ENCODE data around the gene COL5A1. TPM values are rescaled to one million over a fixed set of nuclear protein-coding genes. Genes with fewer than 3 reads are reported as not detected.

Gene COL5A1
- total RNA-seq, 4 donors from 2014 or later = 1.6 to 2.8 (median 2.3) TPM

DNA sequence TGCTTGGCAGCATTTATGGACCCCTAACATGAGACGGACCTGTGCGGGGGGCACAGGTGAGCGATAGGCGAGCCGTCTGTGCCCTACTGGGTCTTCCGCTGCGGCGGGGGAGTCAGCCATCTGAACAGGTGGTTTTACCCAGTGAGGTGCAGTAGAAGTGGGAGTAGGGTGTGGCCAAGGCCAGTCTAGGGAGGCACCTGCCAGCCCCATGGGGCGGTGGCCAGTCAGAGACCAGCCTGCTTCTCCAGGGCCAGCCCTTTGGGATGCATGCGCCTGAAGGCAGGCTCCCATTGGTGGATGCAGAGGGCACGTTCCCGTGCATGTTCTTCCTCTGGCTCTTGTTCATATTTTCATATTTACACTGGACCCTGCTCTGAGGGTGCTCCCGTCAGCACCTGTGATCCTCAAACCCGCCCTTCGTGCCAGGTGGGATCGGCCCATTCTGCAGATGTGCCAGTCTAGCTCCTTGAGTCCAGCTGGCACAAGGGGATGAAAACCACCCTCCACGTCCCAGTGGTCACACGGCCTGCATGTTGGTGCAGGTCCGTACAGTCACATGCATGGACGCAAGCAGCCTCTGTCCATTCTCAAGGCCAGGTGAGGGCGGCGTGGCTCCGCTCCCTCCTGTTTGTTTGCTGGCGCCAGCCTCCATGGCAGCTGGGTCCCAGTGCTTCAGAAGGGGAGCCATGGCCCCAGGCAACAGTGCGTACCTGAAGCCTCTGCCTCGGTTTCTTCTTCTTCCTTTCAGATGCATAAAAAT lies 9.0 kb downstream of the COL5A1 start:
- no peak overlapping the region for H3K27ac ChIP-seq
- no peaks in the 10 kb centered on the region for H3K9me3 ChIP-seq
- H3K27me3 ChIP-seq = peaks cover 0 to 6% (median 3%) of the 10 kb centered on the region in 3 donors
- H3K4me3 ChIP-seq = no peak overlapping the region
- intact Hi-C loops (cut with DNase I; ENCODE audit: low total_unique reads) (no loop called here), in situ Hi-C loops (cut with MboI; ENCODE audit: low sequenced_read_pairs in 4 of 4) (no loop called here)
- ATAC-seq (no peak), DNase-seq (no peak)
- H3K4me1 ChIP-seq = no peaks in the 10 kb centered on the region
- no peaks in the 10 kb centered on the region for H3K36me3 ChIP-seq
- no peak for TF ChIP-seq POLR2A (IDR thresholded peaks at IDR 0.05)
- TF ChIP-seq CTCF (IDR thresholded peaks at IDR 0.05 in 4 of 5, conservative IDR thresholded peaks at IDR 0.05 in 1 of 5) = no peak

GRCh38 chr9:134651226-134651905 lies 9.8 kb downstream of the COL5A1 start:
- Histone ChIP-seq H3K36me3 (no peaks in the 10 kb centered on the region), H3K9me3 (no peaks in the 10 kb centered on the region), H3K27ac (no peak overlapping the region), H3K4me1 (no peaks in the 10 kb centered on the region), H3K4me3 (no peak overlapping the region), H3K27me3 (peaks cover 0 to 4% (median 3%) of the 10 kb centered on the region in 3 donors)
- intact Hi-C loops (cut with DNase I; ENCODE audit: low total_unique reads) = no loop called here
- in situ Hi-C loops (cut with MboI; ENCODE audit: low sequenced_read_pairs in 4 of 4) = no loop called here
- ATAC-seq = no peak
- TF ChIP-seq CTCF (IDR thresholded peaks at IDR 0.05 in 4 of 5, conservative IDR thresholded peaks at IDR 0.05 in 1 of 5) (no peak), POLR2A (IDR thresholded peaks at IDR 0.05) (no peak)
- DNase-seq = no peak

GRCh38 chr9:134652291-134653225 lies 11.0 kb downstream of the COL5A1 start:
- TF ChIP-seq POLR2A (IDR thresholded peaks at IDR 0.05) = no peak
- no peak for TF ChIP-seq CTCF (IDR thresholded peaks at IDR 0.05 in 4 of 5, conservative IDR thresholded peaks at IDR 0.05 in 1 of 5)
- ATAC-seq = no peak
- no peak for DNase-seq
- no peak overlapping the region for H3K27ac ChIP-seq
- H3K27me3 ChIP-seq = peaks cover 0 to 4% (median 3%) of the 10 kb centered on the region in 3 donors
- H3K36me3 ChIP-seq = no peaks in the 10 kb centered on the region
- H3K9me3 ChIP-seq = no peaks in the 10 kb centered on the region
- in situ Hi-C loops (cut with MboI; ENCODE audit: low sequenced_read_pairs in 4 of 4) (no loop called here), intact Hi-C loops (cut with DNase I; ENCODE audit: low total_unique reads) (no loop called here)
- no peak overlapping the region for H3K4me3 ChIP-seq
- no peaks in the 10 kb centered on the region for H3K4me1 ChIP-seq

- peaks cover 0 to 3% (median 0%) of the 10 kb centered on the region in 3 donors for H3K27me3 ChIP-seq
- H3K9me3 ChIP-seq = no peaks in the 10 kb centered on the region
- ATAC-seq (no peak), DNase-seq (no peak)
- TF ChIP-seq POLR2A (IDR thresholded peaks at IDR 0.05) = no peak
- TF ChIP-seq CTCF (IDR thresholded peaks at IDR 0.05 in 4 of 5, conservative IDR thresholded peaks at IDR 0.05 in 1 of 5) = no peak
- H3K4me3 ChIP-seq = no peak overlapping the region
- H3K4me1 ChIP-seq = no peaks in the 10 kb centered on the region
- in situ Hi-C loops (cut with MboI; ENCODE audit: low sequenced_read_pairs in 4 of 4) = no loop called here
- no peak overlapping the region for H3K27ac ChIP-seq
- no peaks in the 10 kb centered on the region for H3K36me3 ChIP-seq
- intact Hi-C loops (cut with DNase I; ENCODE audit: low total_unique reads) = no loop called here
Measured at GRCh38 chr9:134653259-134654009, 11.8 kb downstream of the COL5A1 start.
